SJSA1 (cell line): ENCODE data around the gene JUP. TPM values are rescaled to one million over a fixed set of nuclear protein-coding genes. Genes with fewer than 3 reads are reported as not detected.
"Not testable (repeated sequence)": the region's sequence is repeated elsewhere in the genome, so short reads cannot be mapped to it uniquely, and the experiment has no call there.

Experiments used
- DNase-seq, 2 experiments: peaks; one replicate each; pipeline ENCODE4 v3.0.0-alpha.2; 2015 to 2020; ENCODE audit warnings: low spot score in 2 of 2, low read depth in 1 of 2
- H3K27ac ChIP-seq: fragments of 250-450 bp; sonication (Bioruptor Pico); 2 replicates; pipeline ENCODE4 v1.5.1; 2020; ENCODE audit warnings: mild to moderate bottlenecking, moderate library complexity
- H3K27me3 ChIP-seq: fragments of 250-450 bp; sonication (Bioruptor Pico); replicated peaks from 2 replicates; pipeline ENCODE4 v1.5.1; 2020; ENCODE audit warnings: mild to moderate bottlenecking, moderate library complexity
- H3K36me3 ChIP-seq: fragments of 250-450 bp; sonication (Bioruptor Pico); 2 replicates; pipeline ENCODE4 v1.5.1; 2020; ENCODE audit warnings: mild to moderate bottlenecking
- H3K4me1 ChIP-seq: fragments of 250-450 bp; sonication (Bioruptor Pico); replicated peaks from 2 replicates; pipeline ENCODE4 v1.6.1; 2021; ENCODE audit warnings: mild to moderate bottlenecking
- H3K4me3 ChIP-seq: fragments of 250-450 bp; sonication (Bioruptor Pico); 2 replicates; pipeline ENCODE4 v1.5.1; 2020; ENCODE audit warnings: mild to moderate bottlenecking
- H3K9me3 ChIP-seq: fragments of 250-450 bp; sonication (Bioruptor Pico); replicated peaks from 2 replicates; pipeline ENCODE4 v1.5.1; 2020; ENCODE audit warnings: mild to moderate bottlenecking
- total RNA-seq: library from RNA; depleted of rRNA; stranded (reverse); fragments of >200 nt; shearing (Covaris generic); gene quantifications from 2 replicates; pipeline ENCODE4 v1.2.3, GENCODE V29; 2014; rRNA removed

Gene JUP
- 1.1 and 2.2 TPM in 2 replicates for total RNA-seq

DNA sequence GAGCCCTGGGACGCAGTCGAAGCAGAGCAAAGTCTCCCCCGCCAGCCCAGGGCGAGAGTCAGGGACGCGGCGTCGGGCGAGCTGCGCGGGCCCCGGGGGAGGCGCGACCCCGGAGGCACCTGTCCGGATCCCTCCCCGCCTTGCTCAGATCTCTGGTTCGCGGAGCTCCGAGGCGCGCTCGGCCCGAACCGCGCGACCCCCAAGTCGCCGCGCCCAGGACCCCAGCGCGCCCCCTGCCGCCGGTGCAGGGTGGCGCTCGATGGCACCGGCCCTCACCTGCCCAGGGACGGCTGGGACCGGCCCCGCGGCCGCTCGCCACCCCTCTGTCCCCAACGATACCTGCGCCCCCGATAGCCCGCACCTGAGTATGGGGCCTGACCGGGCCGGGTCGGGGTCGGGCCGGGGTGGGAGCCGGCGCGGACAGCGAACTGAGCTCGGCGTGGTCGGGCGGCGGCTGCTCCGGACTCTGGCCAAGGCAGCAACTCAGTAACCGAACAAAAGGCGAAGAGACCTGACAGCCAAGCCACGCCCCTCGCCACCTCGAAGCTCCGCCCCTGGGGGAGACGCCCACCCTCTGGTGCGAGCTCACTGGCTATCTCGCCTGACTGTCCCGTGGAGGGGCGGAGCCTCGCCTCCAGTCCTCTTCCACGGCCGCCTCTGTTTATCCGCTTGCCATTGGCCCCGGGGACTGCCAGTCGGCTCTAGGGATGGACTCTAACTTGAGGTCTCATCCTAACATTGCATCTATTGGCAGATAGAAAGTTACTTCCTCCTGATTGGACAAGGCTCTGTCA is at the start of gene JUP:
TSS of gene JUP (minus strand) at position 485 of the 794 bp plus-strand sequence. CDS start 14,857 bp downstream, outside the sequence.
- H3K9me3 ChIP-seq = no peaks in the 10 kb centered on the region
- no peak within 1 kb of the TSS for H3K27ac ChIP-seq
- H3K36me3 ChIP-seq = no peaks in the 10 kb centered on the region
- H3K4me1 ChIP-seq = peaks cover 10% of the 10 kb centered on the region
- peak; percentile 93 to 98 for DNase-seq
- H3K4me3 ChIP-seq = peak within 1 kb of the TSS; percentile 44
- H3K27me3 ChIP-seq = 0 out of 2 replicates have a peak, but pooled peaks cover 2% of the 10 kb centered on the region

DNA sequence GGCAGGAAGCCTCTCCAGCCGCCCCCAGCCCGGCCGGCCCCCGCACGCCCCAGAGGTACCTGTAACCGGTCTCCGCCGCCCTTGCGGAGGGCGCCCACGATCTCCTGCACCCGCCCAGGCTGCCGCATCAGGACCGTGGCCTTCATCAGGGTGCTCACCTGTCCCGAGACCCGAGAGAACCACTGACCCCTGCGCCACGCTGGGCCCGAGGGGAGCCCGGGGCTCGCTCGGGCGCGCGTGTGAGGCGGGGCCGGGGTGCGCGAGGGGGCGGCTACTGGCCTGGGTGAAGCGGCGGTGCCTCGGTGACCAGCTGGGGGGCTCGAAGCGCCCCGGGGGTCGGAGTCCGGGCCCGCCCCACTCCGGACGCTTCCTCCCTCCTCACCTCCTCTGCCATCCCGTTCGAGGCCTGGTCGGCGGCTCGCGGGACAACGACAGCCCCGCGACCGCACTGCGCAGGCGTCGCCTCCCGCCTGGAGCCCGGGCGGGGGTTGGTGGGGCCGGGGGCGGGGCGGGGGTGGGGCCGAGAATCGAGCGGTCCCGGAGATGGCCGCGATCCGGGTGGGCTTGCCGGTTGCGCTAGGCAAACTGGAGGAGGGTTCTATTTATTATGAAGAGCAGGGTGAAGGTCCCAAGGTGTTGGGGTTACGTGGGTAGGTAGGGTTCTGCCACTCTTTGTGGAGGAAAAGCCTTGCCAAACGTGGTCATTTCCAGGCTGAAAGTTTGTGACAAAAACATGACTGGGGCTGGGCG is 49.5 kb upstream of the JUP start, which contains the start of gene NT5C3B:
TSS of gene NT5C3B (minus strand) at position 433 of the 750 bp plus-strand sequence. CDS start at position 394, 39 bp downstream.
- Histone ChIP-seq H3K27me3 (no peaks in the 10 kb centered on the region), H3K9me3 (no peaks in the 10 kb centered on the region), H3K36me3 (peaks cover 20% of the 10 kb centered on the region), H3K4me3 (peak within 1 kb of the TSS; percentile 92), H3K4me1 (peaks cover 9% of the 10 kb centered on the region), H3K27ac (peak within 1 kb of the TSS; percentile 29; the same call in 1 of the 2 replicates)
- peak; percentile 58 to 59 for DNase-seq

DNA sequence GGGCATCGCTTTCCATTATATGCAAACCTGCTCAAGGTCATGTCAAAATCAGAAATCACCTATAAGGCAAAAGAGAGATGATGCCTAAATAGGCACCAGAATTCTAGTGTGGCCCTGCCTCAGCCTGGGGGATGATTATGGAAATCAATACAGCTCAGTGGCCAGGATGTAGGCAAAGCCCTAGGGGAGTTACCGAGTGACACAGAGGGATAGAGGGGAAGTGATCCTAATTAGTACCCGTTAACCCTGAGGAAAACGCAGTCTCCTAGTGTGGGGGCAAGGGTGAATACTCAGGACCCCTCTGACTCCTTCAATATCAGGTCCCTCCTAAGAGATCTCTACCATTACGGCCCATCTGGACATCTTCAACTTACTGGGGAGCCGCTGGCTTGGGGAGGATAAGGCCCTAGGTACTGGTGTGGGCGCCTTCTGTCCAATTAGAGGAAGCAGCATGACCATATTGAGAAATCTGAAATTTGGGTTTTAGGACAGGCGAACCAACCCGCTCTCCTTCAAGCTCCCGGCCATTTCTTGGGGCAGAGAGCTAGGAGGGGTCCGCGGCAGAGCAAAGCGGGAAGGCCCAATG is 48.8 kb upstream of the JUP start:
- DNase-seq = no peak
- Histone ChIP-seq H3K27ac (no peak overlapping the region), H3K4me3 (peak overlapping the region; percentile 92), H3K36me3 (peaks cover 26% of the 10 kb centered on the region), H3K4me1 (peaks cover 9% of the 10 kb centered on the region), H3K27me3 (no peaks in the 10 kb centered on the region), H3K9me3 (no peaks in the 10 kb centered on the region)

DNA sequence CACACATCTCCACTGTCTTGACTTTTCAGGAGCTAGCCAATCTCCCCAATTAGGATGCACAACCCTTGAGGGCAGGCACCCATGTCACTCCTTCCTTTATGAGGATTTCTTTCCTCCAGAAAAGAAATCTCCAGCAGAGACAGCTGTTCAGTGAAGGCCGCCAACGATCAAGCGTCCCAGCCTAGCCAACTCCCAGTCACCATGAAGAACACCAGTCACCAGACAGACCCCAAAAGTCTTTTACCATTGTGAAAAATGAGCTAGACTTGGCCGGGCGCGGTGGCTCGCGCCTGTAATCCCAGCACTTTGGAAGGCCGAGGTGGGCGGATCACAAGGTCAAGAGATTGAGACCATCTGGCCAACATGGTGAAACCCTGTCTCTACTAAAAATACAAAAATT is 43.5 kb upstream of the JUP start:
- H3K36me3 ChIP-seq = peaks cover 43% of the 10 kb centered on the region

DNA sequence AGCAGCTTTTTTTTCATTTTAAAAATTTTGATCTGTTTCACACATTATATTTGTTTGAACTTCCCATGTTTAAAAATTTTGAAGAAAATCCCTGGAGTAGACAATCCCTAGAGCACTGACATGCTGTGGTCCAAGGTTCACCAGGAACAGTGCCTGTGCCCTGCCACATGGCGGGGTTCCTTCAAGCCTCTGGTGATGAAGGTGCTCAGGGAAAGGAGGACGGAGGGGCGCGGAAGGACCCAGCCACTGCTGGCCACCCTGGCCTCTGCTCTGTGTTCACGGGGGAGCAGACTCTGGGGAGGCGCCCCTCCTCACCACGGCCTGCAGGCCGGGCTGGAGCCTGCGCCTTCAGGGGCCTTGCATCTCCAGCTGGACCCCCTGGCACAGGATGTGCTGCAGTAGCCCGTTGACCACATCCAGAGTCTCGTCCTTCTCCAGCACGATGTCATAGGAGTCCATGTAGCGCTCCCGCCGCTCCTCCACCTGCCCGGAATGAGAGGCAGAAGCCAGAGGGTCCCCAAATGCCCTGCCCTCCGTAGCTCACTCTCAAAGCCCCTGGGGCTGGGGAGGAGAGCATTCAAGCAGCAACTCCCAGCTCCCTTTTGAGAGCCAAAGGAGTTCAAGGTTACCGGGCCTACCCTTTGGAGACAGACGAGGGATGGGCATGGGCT is 38.8 kb upstream of the JUP start:
- Histone ChIP-seq H3K36me3 (peaks cover 31% of the 10 kb centered on the region), H3K4me1 (no peaks in the 10 kb centered on the region), H3K9me3 (no peaks in the 10 kb centered on the region), H3K27ac (no peak overlapping the region), H3K4me3 (no peak overlapping the region), H3K27me3 (no peaks in the 10 kb centered on the region)
- DNase-seq = no peak

More for the DNA sequence above, 43.5 kb upstream of the JUP start:
- not testable (repeated sequence) for H3K27ac ChIP-seq, H3K4me1 ChIP-seq, H3K9me3 ChIP-seq, H3K4me3 ChIP-seq, DNase-seq, H3K27me3 ChIP-seq

DNA sequence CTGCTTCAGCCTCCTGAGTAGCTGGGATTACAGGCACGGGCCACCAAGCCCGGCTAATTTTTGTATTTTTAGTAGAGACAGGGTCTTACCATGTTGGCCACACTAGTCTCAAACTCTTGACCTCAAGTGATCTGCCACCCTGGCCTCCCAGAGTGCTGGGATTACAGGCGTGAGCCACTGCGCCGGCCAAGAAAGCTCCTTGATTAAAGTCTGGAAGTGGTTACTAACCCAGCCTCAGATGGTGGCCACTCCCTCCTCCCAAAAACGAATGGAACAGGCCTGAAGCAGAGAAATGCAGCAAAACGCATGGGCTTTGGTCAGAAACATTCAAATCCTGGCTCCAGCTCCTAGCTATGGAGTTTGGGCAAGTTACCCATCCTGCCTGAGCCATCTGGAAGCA is 37.6 kb upstream of the JUP start:
- H3K4me1 ChIP-seq = no peaks in the 10 kb centered on the region
- no peaks in the 10 kb centered on the region for H3K27me3 ChIP-seq
- no peak overlapping the region for H3K27ac ChIP-seq
- H3K36me3 ChIP-seq = peaks cover 27% of the 10 kb centered on the region; the same call in 1 of the 2 replicates
- no peak overlapping the region for H3K4me3 ChIP-seq
- no peak for DNase-seq
- no peaks in the 10 kb centered on the region for H3K9me3 ChIP-seq

DNA sequence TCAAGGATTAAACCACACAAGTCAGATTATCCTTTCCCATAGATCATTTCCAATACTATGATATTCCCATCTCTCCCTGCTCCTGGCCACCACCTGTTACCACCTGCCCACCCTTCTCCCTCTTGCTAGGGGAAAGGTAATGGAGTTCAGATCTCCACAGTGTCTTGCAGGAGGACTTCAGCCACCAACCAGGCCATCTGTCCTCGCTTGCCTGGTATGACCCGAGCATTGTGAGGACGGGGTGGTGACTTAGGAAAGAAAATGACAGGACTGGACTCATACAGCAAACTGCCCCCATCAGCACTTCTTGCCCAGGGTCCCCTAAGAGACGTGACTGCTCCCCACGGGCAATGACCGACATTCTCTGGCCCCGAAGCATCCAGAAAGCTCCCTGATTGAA is 37.1 kb upstream of the JUP start:
- no peaks in the 10 kb centered on the region for H3K27me3 ChIP-seq
- H3K27ac ChIP-seq = no peak overlapping the region
- no peak overlapping the region for H3K4me3 ChIP-seq
- no peaks in the 10 kb centered on the region for H3K9me3 ChIP-seq
- H3K36me3 ChIP-seq = peaks cover 23% of the 10 kb centered on the region; the same call in 1 of the 2 replicates
- no peak for DNase-seq
- no peaks in the 10 kb centered on the region for H3K4me1 ChIP-seq

DNA sequence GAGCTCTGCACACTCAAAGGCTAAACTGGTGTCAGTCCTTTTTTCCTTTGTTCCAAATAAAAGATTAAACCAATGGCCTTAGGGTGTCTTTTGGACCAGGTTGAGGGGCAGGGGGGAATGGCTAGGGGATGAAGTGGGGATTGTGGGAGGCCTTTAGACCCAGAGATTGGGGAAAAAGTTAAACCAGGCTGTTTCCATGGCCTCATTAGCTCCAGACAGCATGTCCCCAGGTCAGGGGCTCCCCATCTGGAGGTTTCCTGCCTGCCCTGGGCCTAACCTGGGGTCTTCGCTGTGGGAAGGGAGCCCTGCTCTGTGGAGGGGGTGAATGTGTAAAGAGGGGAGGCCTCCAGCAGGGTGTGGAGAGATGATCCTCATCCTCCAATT is 36.6 kb upstream of the JUP start:
- H3K4me1 ChIP-seq = no peaks in the 10 kb centered on the region
- H3K27ac ChIP-seq = no peak overlapping the region
- H3K36me3 ChIP-seq = peaks cover 26% of the 10 kb centered on the region
- H3K9me3 ChIP-seq = no peaks in the 10 kb centered on the region
- no peaks in the 10 kb centered on the region for H3K27me3 ChIP-seq
- DNase-seq = no peak
- no peak overlapping the region for H3K4me3 ChIP-seq

DNA sequence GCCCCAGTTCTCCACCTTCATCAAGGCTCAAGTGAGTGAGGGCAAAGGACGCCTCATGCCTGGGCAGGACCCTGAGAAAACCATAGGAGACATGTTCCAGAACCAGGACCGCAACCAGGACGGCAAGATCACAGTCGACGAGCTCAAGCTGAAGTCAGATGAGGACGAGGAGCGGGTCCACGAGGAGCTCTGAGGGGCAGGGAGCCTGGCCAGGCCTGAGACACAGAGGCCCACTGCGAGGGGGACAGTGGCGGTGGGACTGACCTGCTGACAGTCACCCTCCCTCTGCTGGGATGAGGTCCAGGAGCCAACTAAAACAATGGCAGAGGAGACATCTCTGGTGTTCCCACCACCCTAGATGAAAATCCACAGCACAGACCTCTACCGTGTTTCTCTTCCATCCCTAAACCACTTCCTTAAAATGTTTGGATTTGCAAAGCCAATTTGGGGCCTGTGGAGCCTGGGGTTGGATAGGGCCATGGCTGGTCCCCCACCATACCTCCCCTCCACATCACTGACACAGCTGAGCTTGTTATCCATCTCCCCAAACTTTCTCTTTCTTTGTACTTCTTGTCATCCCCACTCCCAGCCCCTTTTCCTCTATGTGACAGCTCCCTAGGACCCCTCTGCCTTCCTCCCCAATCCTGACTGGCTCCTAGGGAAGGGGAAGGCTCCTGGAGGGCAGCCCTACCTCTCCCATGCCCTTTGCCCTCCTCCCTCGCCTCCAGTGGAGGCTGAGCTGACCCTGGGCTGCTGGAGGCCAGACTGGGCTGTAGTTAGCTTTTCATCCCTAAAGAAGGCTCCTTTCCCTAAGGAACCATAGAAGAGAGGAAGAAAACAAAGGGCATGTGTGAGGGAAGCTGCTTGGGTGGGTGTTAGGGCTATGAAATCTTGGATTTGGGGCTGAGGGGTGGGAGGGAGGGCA is 36.0 kb upstream of the JUP start:
- Histone ChIP-seq H3K27me3 (no peaks in the 10 kb centered on the region), H3K27ac (no peak overlapping the region), H3K36me3 (peaks cover 28% of the 10 kb centered on the region), H3K9me3 (no peaks in the 10 kb centered on the region), H3K4me1 (no peaks in the 10 kb centered on the region), H3K4me3 (no peak overlapping the region)
- DNase-seq = no peak

DNA sequence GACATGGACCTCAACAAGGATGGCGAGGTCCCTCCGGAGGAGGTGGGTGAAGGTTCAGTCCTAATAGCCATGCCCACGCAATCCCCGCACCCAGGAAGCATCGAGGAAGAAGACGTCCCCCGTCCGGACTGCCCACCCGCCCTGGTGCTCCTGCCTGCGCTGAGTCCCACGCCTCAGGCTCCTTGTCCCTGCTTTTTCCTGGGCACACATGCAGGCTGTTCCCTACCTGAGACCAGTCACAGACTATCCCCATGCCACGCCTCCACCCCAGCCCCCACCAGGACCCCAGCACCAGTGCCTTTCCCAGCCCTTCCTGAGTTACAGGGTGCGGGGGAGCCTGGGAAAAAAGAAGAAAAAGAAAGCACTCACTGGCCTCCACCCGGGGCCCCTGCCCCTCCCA is 35.3 kb upstream of the JUP start:
- no peak overlapping the region for H3K27ac ChIP-seq
- H3K4me3 ChIP-seq = no peak overlapping the region
- H3K36me3 ChIP-seq = peaks cover 28% of the 10 kb centered on the region
- H3K4me1 ChIP-seq = no peaks in the 10 kb centered on the region
- no peaks in the 10 kb centered on the region for H3K9me3 ChIP-seq
- H3K27me3 ChIP-seq = no peaks in the 10 kb centered on the region
- DNase-seq = no peak

DNA sequence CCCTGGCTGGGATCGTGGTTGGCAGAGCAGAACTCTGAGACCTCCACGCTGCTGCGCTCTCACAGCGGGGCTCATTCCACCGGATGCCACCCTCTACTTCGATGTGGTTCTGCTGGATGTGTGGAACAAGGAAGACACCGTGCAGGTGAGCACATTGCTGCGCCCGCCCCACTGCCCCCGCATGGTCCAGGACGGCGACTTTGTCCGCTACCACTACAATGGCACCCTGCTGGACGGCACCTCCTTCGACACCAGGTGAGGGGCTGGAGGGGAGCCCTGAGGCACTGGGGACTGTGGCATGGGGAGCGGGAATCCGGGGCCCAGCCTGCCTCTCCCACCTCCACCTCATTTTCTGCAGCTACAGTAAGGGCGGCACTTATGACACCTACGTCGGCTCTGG is 31.5 kb upstream of the JUP start:
- H3K4me1 ChIP-seq = peaks cover 11% of the 10 kb centered on the region
- peaks cover 24% of the 10 kb centered on the region for H3K36me3 ChIP-seq
- no peaks in the 10 kb centered on the region for H3K27me3 ChIP-seq
- no peak overlapping the region for H3K27ac ChIP-seq
- H3K9me3 ChIP-seq = no peaks in the 10 kb centered on the region
- no peak for DNase-seq
- no peak overlapping the region for H3K4me3 ChIP-seq

DNA sequence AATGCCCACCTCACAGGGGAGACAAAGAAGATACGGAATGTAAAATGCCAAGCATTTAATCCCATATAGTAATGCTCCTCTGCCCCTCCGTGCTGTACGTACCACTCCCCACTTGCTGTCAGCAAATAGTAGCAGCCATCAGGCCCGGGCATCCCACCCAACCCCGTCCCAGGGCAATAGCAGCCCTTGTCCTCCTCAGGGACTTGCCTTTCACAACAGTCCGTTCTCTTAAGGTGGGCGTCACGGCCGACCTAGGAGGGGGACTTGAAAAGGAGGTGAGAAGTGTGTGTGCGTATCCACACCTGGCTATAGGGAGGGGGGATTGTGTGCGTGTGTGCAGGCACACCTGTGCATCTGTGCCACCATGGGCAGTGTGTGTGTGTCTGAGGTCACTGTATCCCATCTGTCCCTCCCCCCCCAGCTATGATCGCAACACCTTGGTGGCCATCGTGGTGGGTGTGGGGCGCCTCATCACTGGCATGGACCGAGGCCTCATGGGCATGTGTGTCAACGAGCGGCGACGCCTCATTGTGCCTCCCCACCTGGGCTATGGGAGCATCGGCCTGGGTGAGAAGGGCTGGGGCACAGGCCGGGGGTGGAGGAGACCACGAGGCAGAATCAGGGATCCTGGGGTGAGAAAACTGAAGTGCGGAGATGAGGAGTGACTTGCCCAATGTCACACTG is 30.3 kb upstream of the JUP start:
- no peak overlapping the region for H3K4me3 ChIP-seq
- no peaks in the 10 kb centered on the region for H3K9me3 ChIP-seq
- H3K27ac ChIP-seq = no peak overlapping the region
- DNase-seq = no peak
- peaks cover 19% of the 10 kb centered on the region for H3K4me1 ChIP-seq
- H3K36me3 ChIP-seq = peaks cover 23% of the 10 kb centered on the region
- H3K27me3 ChIP-seq = no peaks in the 10 kb centered on the region
